ENCODE measurements around the gene KCNQ1.

The KCNQ1 gene

DNA sequence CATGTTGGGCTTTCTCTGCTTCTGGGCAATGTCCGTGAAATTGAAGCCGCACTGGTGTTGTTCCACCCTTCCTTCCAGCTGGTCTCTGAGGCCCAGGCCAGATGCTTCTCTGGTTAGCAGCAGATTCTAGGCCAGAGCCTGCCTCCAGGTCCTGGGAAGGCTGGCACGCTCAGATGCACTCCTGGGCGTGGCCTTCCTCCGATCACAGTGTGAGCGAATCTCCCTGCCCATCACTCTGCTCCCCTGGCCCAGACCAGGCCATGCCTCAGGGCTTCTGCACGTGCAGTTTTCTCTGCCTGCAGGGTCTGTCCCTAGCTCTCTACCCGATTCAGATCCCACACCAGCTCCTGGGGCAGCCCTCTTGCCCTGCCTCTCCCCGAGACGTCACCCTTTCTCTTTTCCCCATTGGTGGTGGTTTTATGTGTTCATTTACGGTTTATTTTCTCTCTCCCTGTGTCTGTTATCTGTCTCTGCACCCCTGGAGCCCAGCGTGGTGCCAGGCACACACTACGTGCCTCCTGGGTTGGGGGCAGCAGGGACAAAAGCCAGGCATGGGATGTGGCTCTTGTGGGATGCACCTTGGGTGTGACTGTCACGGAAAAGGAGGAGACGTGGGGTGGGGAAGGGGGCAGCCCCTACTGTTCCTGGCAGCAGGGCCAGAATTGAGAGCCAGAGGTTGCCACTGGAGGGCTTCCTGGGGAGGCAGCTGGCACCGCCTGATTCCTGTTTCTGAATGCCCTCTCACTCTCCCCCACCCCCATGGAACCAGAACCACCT is 66.0 kb downstream of the KCNQ1 start:
- Histone ChIP-seq H3K27ac (no peak overlapping the region), H3K36me3 (no peaks in the 10 kb centered on the region), H3K27me3 (ENCODE audit: insufficient read depth, low read depth, severe bottlenecking) (peaks cover 28% of the 10 kb centered on the region), H3K4me3 (ENCODE audit: low read depth, low read length) (no peak overlapping the region), H3K9me3 (ENCODE audit: severe bottlenecking) (no peaks in the 10 kb centered on the region)
- TF ChIP-seq, protein P1, sequence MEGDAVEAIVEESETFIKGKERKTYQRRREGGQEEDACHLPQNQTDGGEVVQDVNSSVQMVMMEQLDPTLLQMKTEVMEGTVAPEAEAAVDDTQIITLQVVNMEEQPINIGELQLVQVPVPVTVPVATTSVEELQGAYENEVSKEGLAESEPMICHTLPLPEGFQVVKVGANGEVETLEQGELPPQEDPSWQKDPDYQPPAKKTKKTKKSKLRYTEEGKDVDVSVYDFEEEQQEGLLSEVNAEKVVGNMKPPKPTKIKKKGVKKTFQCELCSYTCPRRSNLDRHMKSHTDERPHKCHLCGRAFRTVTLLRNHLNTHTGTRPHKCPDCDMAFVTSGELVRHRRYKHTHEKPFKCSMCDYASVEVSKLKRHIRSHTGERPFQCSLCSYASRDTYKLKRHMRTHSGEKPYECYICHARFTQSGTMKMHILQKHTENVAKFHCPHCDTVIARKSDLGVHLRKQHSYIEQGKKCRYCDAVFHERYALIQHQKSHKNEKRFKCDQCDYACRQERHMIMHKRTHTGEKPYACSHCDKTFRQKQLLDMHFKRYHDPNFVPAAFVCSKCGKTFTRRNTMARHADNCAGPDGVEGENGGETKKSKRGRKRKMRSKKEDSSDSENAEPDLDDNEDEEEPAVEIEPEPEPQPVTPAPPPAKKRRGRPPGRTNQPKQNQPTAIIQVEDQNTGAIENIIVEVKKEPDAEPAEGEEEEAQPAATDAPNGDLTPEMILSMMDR (IDR thresholded peaks at IDR 0.05; ENCODE audit: low read depth, low read length) = no peak
- DNase-seq = no peak

DNA sequence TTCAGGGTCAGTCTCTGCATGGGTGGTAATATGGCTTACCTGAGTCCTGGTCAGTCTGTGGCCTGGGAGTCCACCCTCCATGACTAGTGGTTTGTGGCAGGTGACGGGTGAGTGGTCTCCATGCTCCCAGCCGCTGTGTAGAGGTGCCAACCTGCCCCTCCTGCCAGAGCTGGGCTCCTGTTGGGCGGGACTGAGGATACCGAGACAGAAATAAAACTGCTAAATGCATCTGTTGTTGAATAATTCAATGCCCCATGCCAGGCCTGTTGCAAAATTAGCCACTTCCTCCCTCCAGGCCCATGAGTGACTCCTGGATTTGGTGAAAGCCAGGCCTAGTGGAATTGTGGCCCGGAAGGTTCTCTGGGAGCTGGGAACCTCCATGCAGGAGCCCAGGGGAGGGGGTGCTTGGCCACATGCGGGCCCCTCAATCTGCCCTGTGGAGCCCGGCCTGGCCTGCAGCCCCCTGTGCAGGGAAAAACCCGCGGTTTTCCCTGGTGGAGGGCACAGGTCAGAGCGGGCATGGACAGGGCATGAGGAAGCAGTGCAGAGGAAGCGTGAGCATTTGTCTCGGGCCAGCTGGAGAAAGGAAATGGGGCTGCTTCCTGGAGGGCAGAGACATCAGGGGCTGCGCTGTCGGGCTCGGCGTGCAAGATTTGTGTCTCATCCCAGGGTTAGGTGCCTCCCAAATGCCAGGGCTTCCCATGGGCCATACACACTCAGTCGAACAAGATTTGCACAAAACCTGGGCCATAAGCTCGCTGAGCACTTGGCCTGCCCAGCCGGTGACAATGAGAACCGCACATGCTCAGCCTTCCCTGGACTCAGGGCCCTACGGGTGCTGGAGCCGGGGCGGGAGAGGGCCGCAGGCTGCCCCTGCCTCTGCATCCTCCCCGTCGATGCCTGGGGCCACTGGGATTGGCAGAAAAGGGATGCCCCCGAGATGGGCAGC is 66.9 kb downstream of the KCNQ1 start:
- DNase-seq = no peak
- peaks cover 22% of the 10 kb centered on the region for H3K27me3 ChIP-seq (ENCODE audit: insufficient read depth, low read depth, severe bottlenecking)

DNA sequence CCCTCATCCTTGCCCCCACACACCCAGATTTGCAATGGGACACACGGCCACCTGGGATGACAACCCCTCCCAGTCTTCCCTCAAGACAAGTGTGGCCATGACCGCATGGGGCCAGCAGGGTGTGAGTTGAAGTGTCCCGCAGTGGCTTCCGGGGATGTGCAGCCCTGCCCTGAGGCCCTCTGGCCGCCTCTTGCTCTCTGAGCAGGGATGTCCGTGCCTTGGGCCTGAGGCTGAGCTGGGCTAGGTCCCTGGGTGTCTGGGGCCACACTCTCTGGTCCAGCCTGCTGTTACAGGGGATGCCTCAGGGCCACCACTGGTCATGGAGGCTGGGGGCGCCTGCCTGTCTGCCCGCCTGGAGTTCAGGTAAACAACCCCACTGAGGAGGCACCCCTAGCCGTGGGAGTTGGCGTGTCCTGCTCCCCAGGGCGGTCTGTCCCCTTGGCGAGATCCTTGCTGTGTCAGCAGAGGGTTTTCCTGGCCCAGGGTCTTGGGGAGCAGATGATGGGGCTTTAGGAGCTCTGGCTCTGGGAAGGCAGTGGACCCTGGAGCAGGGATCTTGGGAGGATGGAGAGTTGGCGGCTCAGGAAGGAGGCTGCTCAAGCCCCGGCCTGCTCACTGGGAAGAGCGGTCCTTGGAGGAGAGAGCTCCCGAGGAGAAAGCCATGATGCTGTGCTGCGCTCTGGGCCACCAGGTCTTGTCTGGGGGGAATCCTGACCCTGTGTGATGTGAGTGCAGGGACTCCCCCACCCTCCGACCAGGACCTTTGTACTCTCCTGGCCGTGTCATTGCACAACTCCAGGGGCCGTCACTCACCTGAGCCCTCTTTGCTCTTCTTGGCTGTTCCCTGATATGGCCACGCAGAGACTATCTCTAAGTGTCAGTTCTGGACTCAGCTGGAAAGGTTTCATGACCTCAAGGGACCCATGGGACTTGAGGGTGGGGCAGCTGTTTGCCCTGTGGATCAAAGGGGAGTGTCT is 67.9 kb downstream of the KCNQ1 start:
- DNase-seq = no peak
- TF ChIP-seq, protein P1 (IDR thresholded peaks at IDR 0.05; ENCODE audit: low read depth, low read length) = no peak
- no peak overlapping the region for H3K4me3 ChIP-seq (ENCODE audit: low read depth, low read length)
- H3K27ac ChIP-seq = no peak overlapping the region
- no peaks in the 10 kb centered on the region for H3K36me3 ChIP-seq
- peaks cover 13% of the 10 kb centered on the region for H3K27me3 ChIP-seq (ENCODE audit: insufficient read depth, low read depth, severe bottlenecking)
- H3K9me3 ChIP-seq (ENCODE audit: severe bottlenecking) = no peaks in the 10 kb centered on the region

More for the DNA sequence above, 66.9 kb downstream of the KCNQ1 start:
- H3K4me3 ChIP-seq (ENCODE audit: low read depth, low read length) = no peak overlapping the region
- no peaks in the 10 kb centered on the region for H3K36me3 ChIP-seq
- H3K27ac ChIP-seq = no peak overlapping the region
- H3K9me3 ChIP-seq (ENCODE audit: severe bottlenecking) = no peaks in the 10 kb centered on the region
- TF ChIP-seq, protein P1 (IDR thresholded peaks at IDR 0.05; ENCODE audit: low read depth, low read length) = no peak

DNA sequence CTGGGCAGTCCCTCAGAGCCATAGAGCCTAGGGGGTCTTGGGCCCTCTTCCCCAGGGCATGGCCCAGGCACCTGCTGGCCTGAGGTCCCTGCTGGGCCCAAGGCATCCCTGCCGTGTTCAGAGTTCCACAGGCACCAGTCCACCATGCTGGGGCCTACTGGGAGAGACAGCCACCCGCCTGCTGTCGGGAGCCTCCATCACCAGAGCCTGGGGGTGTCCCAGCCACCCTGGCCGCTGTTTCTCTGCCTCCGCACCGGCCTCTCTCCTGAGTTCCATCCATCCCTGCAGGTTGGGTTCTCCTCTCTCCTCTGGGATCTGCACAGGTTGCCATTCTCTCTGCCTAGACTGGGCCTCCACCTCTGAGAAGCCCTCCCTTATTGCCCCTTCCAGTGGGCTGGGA is 68.6 kb downstream of the KCNQ1 start:
- DNase-seq = no peak
- Histone ChIP-seq H3K27me3 (ENCODE audit: insufficient read depth, low read depth, severe bottlenecking) (peaks cover 7% of the 10 kb centered on the region), H3K36me3 (no peaks in the 10 kb centered on the region), H3K9me3 (ENCODE audit: severe bottlenecking) (no peaks in the 10 kb centered on the region), H3K27ac (no peak overlapping the region), H3K4me3 (ENCODE audit: low read depth, low read length) (no peak overlapping the region)
- TF ChIP-seq, protein P1 (IDR thresholded peaks at IDR 0.05; ENCODE audit: low read depth, low read length) = no peak
